ENCODE results near the gene TMPRSS11D. TPM values are rescaled to one million over a fixed set of nuclear protein-coding genes. Genes with fewer than 3 reads are reported as not detected.

TMPRSS11D gene
- total and polyA plus RNA-seq, 2 of the 4 experiments (the other 2 are of a cell fraction) = not detected

- no peak overlapping the region for H2BK15ac ChIP-seq (ENCODE audit: low read depth, low read length)
- dilution Hi-C loops (cut with HindIII; ENCODE audit: low sequenced_read_pairs, unreplicated experiment) = no loop called here
Observed at GRCh38 chr4:67785528-67785927, 98.3 kb downstream of the TMPRSS11D start.

More at GRCh38 chr4:67785528-67785927, 98.3 kb downstream of the TMPRSS11D start:
- H4K91ac ChIP-seq (ENCODE audit: insufficient read depth, low read depth, low read length) = no peak overlapping the region
- H3K79me1 ChIP-seq (ENCODE audit: low read depth in 1 of 2, low read length in 2 of 2) = no peaks in the 10 kb centered on the region
- H3K4me3 ChIP-seq (ENCODE audit: insufficient read depth, low read depth, low read length) = no peak overlapping the region
- WGBS, 2 experiments (ENCODE audit: extremely low coverage in 2 of 2, insufficient read length in 1 of 2) = 100% methylated on average over 1 of the region's 2 CpGs; no CpG with 5 or more reads in 1 of the 2 experiments
- H2BK120ac ChIP-seq (ENCODE audit: low read depth, low read length) = no peak overlapping the region
- BruUV-seq (replicated peaks) = no TSS peak
- TF ChIP-seq MXI1 (IDR thresholded peaks at IDR 0.05; ENCODE audit: borderline replicate concordance, low read depth, low read length) (no peak), CEBPB (IDR thresholded peaks at IDR 0.05; ENCODE audit: low read depth, low read length) (no peak), ELK1 (IDR thresholded peaks at IDR 0.05; ENCODE audit: borderline replicate concordance, low read depth, low read length) (no peak), BHLHE40 (IDR thresholded peaks at IDR 0.05; ENCODE audit: low read depth, low read length) (no peak), NFE2L2 (IDR thresholded peaks at IDR 0.05; ENCODE audit: low read depth, low read length) (no peak), RFX5 (IDR thresholded peaks at IDR 0.05; ENCODE audit: low read depth, low read length) (no peak)
- no peak overlapping the region for H4K8ac ChIP-seq (ENCODE audit: low read depth in 2 of 2, low read length in 2 of 2)
- DNase-seq (no peak), ATAC-seq (ENCODE audit: low read depth) (no peak)
- H2BK20ac ChIP-seq (ENCODE audit: low read depth, low read length) = no peak overlapping the region
- H3K9me3 ChIP-seq (ENCODE audit: control insufficient read depth, insufficient read depth, low read length) = no peaks in the 10 kb centered on the region
- ChIA-PET POLR2A (ENCODE audit: unreplicated experiment) (no interaction called here), CTCF (no interaction called here)
- H3K56ac ChIP-seq (ENCODE audit: extremely low read depth, insufficient read depth, low read length) = no peak overlapping the region
- no peak overlapping the region for H3K27ac ChIP-seq (ENCODE audit: insufficient read depth, low read length)
- H3K4me1 ChIP-seq (ENCODE audit: control insufficient read depth, insufficient read depth, low read length) = no peaks in the 10 kb centered on the region
- H2AFZ ChIP-seq (replicated peaks; ENCODE audit: low read length, poor library complexity) = no peak overlapping the region
- H3K27me3 ChIP-seq (ENCODE audit: control insufficient read depth, insufficient read depth, low read length) = no peaks in the 10 kb centered on the region
- no peak overlapping the region for H3K14ac ChIP-seq (replicated peaks; ENCODE audit: low read depth, low read length)
- no peak overlapping the region for H3K4me2 ChIP-seq (ENCODE audit: low read depth, low read length)
- in situ Hi-C loops (cut with MboI; ENCODE audit: low sequenced_read_pairs) (no loop called here), intact Hi-C loops (cut with micrococcal nuclease) (no loop called here)
- no peaks in the 10 kb centered on the region for H4K20me1 ChIP-seq (ENCODE audit: insufficient read depth, low read length)
- no peak overlapping the region for H2AK9ac ChIP-seq (replicated peaks; ENCODE audit: low read depth, low read length, poor library complexity)
- H3K36me3 ChIP-seq (ENCODE audit: control insufficient read depth, insufficient read depth, low read length) = no peaks in the 10 kb centered on the region
- no peak overlapping the region for H3K18ac ChIP-seq (ENCODE audit: low read depth, low read length)
- no peak overlapping the region for H3K23ac ChIP-seq (ENCODE audit: low read depth, low read length)
- H3K9me1 ChIP-seq (ENCODE audit: insufficient read depth, low read length) = no peaks in the 10 kb centered on the region
- H2AK5ac ChIP-seq (ENCODE audit: low read depth, low read length) = no peak overlapping the region
- H3K9ac ChIP-seq (ENCODE audit: low read depth, low read length) = no peak overlapping the region
- H2BK5ac ChIP-seq (ENCODE audit: low read depth, low read length, poor library complexity, severe bottlenecking) = no peak overlapping the region
- no peak overlapping the region for H4K5ac ChIP-seq (ENCODE audit: low read depth, low read length)
- H3K4ac ChIP-seq (ENCODE audit: low read depth, low read length) = no peak overlapping the region
